EL (cell line): ENCODE results near the gene CHAC1.
A peak's percentile ranks its signal among the peaks of the same experiment; 100 is the strongest.

ENCODE experiments used
- DNase-seq: peaks from one replicate; pipeline ENCODE4 v3.0.0-alpha.2; 2016

The CHAC1 gene

DNA sequence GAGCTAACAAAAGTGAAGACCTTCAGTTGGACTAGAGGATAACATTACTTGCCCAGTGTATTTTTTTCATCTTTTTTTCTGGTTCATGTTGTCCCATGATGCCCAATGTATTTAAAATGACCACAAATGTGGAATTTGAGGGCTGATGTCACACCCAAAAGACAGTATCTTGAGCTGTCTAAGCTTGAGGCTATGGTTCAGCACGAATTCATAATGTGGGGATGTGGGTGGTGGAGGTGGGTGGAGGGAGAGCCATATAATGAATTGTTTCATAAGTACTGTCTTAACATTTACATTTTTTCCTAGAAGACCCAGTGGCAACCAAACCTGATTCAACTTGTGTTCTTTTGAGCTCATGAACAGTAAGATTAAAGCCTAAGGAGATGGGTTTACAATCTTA lies 37.5 kb downstream of the CHAC1 start:
- DNase-seq = no peak

DNA sequence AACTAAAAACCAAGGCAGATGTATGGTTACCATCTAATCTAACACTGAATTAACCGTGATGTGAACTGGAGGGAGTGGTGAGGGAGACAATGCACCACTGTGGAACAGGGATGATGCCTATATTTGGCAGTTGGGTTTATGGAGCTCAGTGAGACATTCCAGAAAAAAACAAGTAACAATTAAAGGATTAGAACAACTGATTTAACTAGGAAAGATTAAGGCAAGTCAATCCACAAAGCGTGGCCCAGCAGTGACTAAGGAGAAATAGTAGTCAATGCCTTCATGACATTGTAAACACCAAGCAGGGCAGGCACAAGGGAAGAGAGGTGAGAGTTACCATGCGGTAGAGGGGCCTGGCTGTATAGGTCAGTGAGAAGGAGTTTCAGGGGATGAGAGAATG lies 38.1 kb downstream of the CHAC1 start:
- DNase-seq = no peak

DNA sequence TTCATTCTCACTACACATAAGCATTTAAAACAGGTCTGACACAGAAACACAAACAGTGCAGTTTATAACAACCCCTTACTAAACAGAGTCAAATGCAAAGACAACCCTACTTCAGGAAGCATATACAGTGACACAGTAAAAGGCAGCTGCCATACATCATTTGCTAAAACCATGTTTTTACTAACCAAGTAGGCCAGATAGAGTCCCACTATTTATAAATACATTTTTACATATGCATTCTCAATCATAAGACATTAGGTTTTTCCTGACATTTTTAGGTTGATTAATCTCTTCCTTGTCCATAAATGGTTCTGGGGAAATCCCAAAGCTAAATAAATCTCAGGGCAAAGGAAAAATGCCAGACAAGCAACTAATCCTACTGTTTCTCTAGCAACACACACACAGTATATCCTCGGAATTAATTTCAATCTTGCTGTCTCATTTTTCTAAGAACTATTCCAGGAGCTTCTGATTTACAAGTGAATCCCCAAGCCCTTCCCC lies 39.0 kb downstream of the CHAC1 start:
- no peak for DNase-seq

DNA sequence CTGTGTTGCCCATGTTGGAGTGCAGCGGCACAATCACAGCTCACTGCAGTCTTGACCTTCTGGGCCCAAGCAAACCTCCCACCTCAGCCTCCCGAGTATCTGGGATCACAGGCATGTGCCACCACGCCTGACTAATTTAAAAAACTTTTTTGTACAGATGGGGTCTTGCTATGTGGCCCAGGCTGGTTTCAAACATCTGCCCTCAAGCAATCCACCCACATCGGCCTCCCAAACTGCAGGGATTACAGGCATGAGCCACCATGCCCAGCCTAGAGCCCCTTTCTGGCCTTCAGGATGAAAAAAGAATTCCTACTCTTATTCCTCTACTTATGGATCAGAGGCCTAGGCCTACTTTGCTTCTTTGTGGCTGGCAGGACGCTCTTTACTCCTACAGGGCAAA lies 39.6 kb downstream of the CHAC1 start:
- no peak for DNase-seq

DNA sequence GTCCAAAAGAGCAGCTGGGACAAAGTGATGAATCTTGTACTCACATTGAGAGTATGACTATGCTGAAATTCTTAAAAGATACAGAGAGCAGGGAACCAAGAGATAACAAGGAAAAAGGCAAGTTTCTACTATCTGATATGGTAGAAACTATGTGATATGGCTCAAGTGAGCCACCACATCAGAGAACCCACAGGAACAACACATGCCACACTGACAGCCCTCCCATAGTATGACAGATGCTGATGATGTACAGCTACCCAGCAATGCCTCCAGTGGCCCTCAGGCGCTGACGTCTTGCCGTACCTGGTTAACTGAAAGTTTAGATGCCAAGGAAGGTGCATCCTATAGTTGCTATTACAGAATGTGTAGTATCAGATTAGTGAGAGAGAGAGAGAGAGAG lies 42.4 kb downstream of the CHAC1 start:
- DNase-seq = no peak

DNA sequence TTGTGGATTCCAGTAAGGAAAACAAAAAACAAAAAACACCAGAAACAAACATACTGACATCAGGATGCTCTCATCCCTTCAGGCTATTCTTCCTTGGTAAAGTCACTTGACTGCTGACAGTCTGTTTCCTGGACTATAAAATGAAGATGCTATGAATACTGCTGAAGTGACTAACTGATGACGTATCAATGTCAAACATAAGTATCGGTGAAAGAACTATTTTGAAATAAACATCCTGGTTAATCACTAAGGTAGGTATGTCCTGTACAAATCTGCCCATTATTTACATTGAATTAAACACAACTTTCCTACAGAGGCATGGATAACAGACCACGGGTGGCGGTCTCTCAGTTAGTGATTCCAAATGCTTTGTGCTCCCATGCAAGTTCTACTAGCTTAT lies 45.9 kb downstream of the CHAC1 start:
- peak; percentile 88 for DNase-seq

DNA sequence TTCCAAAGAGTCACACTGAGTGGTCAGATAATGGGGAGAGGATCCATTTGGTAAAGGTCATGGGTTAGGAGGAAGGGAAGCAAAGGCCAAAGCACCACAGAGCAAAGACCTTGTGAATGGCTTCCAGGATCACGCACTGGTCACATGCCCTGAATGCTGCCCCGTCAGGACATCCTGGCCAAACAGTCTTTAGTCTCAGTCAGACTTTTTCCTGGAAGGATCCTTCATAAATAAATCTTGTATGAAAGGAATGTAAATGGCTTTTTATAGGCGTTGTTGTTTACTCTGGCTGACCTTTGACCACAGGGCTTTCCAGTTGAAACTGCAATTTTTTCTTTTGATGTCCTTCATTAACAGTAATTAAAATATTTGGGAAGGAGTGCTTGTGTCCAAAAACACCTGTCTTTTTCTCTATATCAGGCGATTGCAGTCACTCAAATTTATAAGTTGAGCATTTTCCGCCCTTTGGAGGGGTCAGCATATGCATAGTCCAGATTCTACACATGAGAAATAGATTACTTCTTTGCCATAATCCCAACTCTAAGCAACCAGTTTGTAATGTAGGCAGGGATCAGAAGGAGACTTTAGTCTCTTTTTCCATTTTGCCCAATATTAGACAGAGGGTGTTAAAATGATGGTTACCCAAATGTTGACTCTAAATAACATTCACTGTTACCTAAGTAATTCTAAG lies 48.4 kb downstream of the CHAC1 start:
- DNase-seq = peak; percentile 25

DNA sequence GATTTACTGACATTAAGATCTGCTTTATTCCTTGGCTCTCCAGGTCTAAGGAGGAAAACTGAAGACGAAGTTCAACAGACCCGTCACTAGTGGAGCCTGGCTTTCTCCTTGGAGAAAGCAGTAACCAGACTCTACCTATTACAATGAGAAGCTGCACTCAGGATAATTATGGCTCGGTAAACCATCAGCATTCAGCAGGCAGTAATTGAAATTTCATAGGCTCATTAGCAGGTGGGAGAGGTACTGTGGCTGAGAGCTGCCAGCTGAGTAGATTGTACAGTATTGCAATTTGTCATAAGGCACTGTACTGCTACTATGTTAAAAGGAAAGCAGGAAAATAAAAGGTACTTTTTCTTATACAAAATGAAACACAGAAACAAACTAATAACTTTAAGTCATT lies 51.2 kb downstream of the CHAC1 start:
- DNase-seq = no peak
